Astrocyte of the spinal cord (primary cell): ENCODE data around the gene PARD3B.

ENCODE experiments used
- DNase-seq: peaks from one replicate; pipeline ENCODE4 v3.0.0; 2011; ENCODE audit warnings: low read depth, low spot score
- H3K4me3 ChIP-seq: 2 replicates; pipeline ENCODE4 v1.5.1; 2011; ENCODE audit warnings: low read depth, mild to moderate bottlenecking, low read length, moderate library complexity
- CTCF ChIP-seq: IDR thresholded peaks from 2 replicates; pipeline ENCODE4 v1.5.1; 2012; ENCODE audit warnings: low read depth, mild to moderate bottlenecking, low read length, inconsistent platforms
- in situ Hi-C: cut with HindIII; loops from 2 replicates; pipeline ENCODE4 v1.10.0; 2017; ENCODE audit warnings: low sequenced_read_pairs

The PARD3B gene

DNA sequence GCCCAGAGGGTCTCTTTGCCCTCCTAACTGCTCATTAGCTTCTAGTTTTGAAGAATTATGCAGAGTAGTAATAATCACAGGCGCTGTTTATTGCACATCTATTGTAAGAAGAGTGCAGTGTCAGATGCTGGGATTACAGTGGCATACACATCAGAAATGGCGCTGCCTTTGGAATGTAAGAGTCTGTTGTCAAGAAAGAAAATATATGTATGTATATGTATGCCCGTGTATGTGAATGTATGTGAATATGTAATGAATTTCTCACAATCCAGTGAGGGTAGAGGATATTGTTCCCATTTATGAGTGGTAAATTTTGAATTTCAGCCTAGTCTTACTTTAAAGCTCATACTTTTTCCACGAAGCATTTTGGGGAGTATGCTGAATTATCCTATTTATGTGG, 127.5 kb downstream of the PARD3B start:
- DNase-seq, result no peak
- TF ChIP-seq CTCF, result no peak
- in situ Hi-C loops, result no loop called here
- H3K4me3 ChIP-seq, result no peak overlapping the region

DNA sequence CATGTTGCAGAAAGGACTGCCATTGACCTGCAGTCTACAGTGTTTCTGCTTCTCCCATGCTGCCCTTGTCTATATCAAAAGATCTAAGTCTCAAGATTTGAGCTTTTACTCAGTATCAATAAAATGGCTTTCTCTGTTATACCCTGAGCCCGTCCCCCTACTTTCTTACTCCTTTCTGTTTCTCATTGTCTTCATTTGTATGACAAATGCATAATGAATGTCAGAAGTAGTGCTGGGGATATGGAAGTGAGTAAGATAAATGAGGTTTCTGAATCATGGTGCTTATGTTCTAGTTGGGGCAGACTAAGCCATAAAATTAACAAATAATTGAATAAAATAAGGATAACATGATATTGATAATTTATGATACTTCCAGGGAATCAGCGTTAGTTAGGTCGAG, 128.6 kb downstream of the PARD3B start:
- no peak for TF ChIP-seq CTCF
- DNase-seq, result no peak
- no peak overlapping the region for H3K4me3 ChIP-seq
- in situ Hi-C loops, result no loop called here

DNA sequence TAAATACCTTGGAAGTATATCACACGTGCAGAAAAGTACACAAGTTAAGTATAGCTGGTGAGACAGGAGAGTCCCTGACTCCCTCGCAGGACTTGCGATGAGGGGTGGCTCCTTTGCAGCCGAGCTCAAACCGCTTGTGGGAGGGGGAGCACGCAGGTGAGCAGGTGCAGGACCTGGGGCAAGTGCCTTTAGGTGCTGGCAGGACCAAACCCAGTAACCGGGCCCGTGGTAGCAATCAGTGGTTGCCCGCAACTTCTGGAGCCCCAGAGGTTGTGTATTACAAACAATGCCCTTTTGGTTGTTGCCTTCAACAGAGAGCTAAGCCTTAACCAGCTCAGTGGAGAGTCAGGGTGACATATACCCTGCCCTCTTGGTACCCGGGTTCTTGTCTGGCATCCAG, 132.8 kb downstream of the PARD3B start:
- no peak for DNase-seq
- in situ Hi-C loops, result no loop called here

DNA sequence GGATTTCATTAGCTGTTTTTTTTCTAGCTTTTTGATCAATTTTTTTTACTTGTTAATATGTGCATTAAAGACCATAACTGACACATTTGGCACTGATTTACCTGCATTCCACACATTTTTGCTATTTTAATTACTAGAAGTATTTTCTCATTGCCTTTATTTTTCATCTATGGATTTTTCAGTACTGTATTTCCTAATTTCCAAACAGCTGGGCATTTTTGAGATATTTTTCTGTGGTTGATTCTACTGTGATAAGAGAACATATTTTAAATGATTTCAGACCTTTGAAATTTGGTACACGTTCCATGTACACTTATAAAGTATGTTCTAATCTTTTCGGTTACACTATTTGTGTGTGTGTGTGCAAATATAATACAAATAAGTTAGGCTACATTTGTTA, 135.3 kb downstream of the PARD3B start:
- H3K4me3 ChIP-seq, result no peak overlapping the region
- no peak for DNase-seq
- in situ Hi-C loops, result no loop called here
- no peak for TF ChIP-seq CTCF

More for the DNA sequence above, 132.8 kb downstream of the PARD3B start:
- TF ChIP-seq CTCF, result no peak
- H3K4me3 ChIP-seq, result no peak overlapping the region

GRCh38 chr2:204681412-204681811, 136.1 kb downstream of the PARD3B start:
- no peak overlapping the region for H3K4me3 ChIP-seq
- no peak for TF ChIP-seq CTCF
- in situ Hi-C loops, result no loop called here
- no peak for DNase-seq

DNA sequence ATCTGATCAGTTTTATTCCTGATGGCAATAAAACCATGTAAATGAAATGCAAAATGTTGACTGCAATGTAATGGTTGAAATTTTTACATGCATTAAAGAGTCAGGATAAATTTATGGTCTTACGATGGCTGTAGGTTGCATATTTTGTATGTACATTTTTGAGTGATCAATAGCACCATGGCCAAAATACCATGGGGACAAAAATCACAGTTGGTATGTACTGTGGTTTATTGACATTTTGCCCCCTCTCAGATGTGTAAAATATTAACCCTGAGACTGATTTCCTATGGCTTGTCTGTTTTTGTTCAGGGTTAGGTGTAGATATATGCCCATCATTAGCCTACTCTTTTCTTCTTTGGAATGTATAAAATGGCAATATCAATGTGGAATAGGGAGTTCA, 138.1 kb downstream of the PARD3B start:
- no peak overlapping the region for H3K4me3 ChIP-seq
- no peak for TF ChIP-seq CTCF
- no peak for DNase-seq
- in situ Hi-C loops, result no loop called here

DNA sequence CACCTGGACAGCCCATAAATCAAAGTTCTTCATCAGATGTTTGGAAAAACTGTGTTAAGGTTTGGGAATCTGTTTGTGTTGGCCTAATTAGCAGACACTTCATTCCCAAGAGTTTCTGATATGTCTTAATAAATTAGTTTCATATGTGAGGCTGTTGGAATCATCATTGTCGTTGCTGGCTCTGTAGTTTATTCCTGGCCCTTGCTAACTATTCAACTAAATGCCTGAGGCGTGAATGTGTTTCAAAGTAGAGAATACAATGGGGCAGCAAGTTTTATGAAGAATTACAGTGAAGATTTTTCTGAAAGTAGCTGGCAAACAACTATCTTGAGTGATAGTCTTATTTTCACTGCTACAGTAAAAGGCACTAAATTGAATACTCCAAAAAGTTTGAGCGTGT, 141.1 kb downstream of the PARD3B start:
- no peak for TF ChIP-seq CTCF
- no peak for DNase-seq
- in situ Hi-C loops, result no loop called here
- H3K4me3 ChIP-seq, result no peak overlapping the region
